ENCODE results near the gene CFLAR.
"Not testable (repeated sequence)": the region's sequence is repeated elsewhere in the genome, so short reads cannot be mapped to it uniquely, and the experiment has no call there.

Gene CFLAR

DNA sequence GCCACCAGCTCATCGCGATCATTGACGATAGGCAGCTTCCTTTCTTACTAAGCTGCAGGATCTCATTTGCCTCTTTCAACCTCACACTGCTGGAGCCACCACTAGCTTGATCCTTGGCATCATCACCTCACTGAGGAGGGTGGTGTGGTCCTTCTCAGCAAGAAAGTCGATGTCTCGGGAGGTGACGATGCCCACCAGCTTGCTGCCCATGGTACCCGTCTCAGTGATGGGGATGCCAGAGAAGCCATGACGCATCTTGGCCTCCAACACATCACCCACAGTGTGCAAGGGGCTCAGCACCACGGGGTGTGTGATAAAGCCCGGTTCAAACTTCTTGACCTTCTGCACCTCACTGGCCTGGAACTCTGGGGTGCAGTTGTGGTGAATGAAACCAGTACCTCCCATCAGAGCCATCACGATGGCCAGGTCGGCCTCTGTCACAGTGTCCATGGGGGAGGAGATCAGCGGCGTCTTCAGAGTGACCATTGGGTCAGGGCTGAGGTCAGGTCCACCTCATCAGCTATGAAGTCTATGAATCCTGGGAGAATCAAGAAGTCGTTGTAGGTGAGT is 22.5 kb downstream of the CFLAR start:
- Histone ChIP-seq H3K36me3 (ENCODE audit: insufficient read depth, low read length) (peaks cover 66% of the 10 kb centered on the region), H3K4me3 (ENCODE audit: low read depth, low read length, poor library complexity, severe bottlenecking) (no peak overlapping the region), H3F3A (ENCODE audit: insufficient read depth, low read length) (no peaks in the 10 kb centered on the region; the same call in 1 of the 2 replicates), H3K9me2 (ENCODE audit: low read depth, low read length) (no peaks in the 10 kb centered on the region), H4K20me1 (ENCODE audit: insufficient read depth, low read length) (no peaks in the 10 kb centered on the region), H3K4me2 (ENCODE audit: low read length) (no peak overlapping the region), H3K9me3 (ENCODE audit: low read length) (no peaks in the 10 kb centered on the region), H3K27ac (ENCODE audit: low read depth, low read length, poor library complexity, severe bottlenecking) (no peak overlapping the region), H2AFZ (ENCODE audit: low read length) (no peak overlapping the region), H3K79me2 (ENCODE audit: insufficient read depth, low read length) (no peaks in the 10 kb centered on the region), H3K4me1 (ENCODE audit: insufficient read depth, low read length, severe bottlenecking) (no peaks in the 10 kb centered on the region), H3K27me3 (ENCODE audit: insufficient read depth, low read length) (no peaks in the 10 kb centered on the region), H3K9ac (ENCODE audit: low read length) (no peak overlapping the region)
- no peak for TF ChIP-seq EZH2 (IDR thresholded peaks at IDR 0.05; ENCODE audit: borderline replicate concordance, low read length)
- TF ChIP-seq CTCF (IDR thresholded peaks at IDR 0.05; ENCODE audit: low read length) = no peak

DNA sequence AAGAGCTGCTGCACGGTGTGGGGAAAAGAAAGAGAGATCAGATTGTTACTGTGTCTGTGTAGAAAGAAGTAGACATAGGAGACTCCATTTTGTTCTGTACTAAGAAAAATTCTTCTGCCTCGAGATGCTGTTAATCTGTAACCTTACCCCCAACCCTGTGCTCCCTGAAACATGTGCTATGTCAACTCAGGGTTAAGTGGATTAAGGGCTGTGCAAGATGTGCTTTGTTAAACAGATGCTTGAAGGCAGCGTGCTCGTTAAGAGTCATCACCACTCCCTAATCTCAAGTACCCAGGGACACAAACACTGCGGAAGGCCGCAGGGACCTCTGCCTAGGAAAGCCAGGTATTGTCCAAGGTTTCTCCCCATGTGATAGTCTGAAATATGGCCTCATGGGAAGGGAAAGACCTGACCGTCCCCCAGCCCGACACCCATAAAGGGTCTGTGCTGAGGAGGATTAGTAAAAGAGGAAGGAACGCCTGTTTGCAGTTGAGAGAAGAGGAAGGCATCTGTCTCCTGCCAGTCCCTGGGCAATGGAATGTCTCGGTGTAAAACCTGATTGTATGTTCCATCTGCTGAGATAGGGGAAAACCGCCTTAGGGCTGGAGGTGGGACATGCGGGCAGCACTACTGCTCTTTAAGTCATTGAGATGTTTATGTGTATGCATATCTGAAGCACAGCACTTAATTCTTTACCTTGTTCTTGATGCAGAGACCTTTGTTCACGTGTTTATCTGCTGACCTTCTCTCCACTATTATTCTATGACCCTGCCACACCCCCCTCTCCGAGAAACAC is 23.2 kb downstream of the CFLAR start:
- not testable (repeated sequence) for H2AFZ ChIP-seq (ENCODE audit: low read length); H3F3A ChIP-seq (ENCODE audit: insufficient read depth, low read length); H3K4me1 ChIP-seq (ENCODE audit: insufficient read depth, low read length, severe bottlenecking); H3K9ac ChIP-seq (ENCODE audit: low read length); H3K4me3 ChIP-seq (ENCODE audit: low read depth, low read length, poor library complexity, severe bottlenecking); H3K27me3 ChIP-seq (ENCODE audit: insufficient read depth, low read length); H3K79me2 ChIP-seq (ENCODE audit: insufficient read depth, low read length); H3K4me2 ChIP-seq (ENCODE audit: low read length); H4K20me1 ChIP-seq (ENCODE audit: insufficient read depth, low read length); H3K9me2 ChIP-seq (ENCODE audit: low read depth, low read length); H3K27ac ChIP-seq (ENCODE audit: low read depth, low read length, poor library complexity, severe bottlenecking); H3K9me3 ChIP-seq (ENCODE audit: low read length)
- peaks cover 70% of the 10 kb centered on the region for H3K36me3 ChIP-seq (ENCODE audit: insufficient read depth, low read length)

DNA sequence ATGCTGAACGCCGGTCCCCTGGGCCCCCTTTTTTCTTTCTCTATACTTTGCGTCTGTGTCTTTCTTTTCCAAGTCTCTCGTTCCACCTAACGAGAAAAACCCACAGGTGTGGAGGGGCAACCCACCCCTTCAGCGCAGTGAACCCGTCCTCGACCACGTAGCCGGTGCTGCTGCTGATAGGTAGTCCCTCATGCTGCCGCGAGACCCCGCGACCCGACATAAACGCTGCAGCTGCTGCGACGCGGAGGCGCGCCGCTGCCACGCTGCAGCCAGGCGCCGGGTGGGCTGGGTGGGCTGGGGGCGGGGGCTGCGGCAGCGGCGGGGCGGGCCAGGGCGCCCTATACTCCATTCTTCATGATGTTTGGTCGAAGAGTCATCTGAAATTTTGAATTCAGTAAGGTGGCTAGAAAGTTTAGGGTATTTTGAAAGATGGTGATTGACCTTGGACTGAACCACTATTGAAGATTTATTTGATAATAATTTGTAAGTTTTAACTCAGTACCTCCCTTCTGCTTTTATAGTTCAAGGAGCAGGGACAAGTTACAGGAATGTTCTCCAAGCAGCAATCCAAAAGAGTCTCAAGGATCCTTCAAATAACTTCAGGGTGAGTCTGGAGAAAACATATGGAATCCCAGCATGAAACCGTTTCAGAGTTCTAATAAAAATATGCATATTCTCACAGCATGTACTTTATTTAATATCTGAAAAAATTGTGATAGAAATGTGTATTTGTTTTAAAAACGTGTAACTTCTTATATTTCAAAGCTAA is 24.1 kb downstream of the CFLAR start:
- Histone ChIP-seq H4K20me1 (ENCODE audit: insufficient read depth, low read length) (no peaks in the 10 kb centered on the region), H3K9me2 (ENCODE audit: low read depth, low read length) (no peaks in the 10 kb centered on the region), H3K36me3 (ENCODE audit: insufficient read depth, low read length) (peaks cover 74% of the 10 kb centered on the region), H3K9ac (ENCODE audit: low read length) (no peak overlapping the region), H3K4me1 (ENCODE audit: insufficient read depth, low read length, severe bottlenecking) (no peaks in the 10 kb centered on the region), H3K79me2 (ENCODE audit: insufficient read depth, low read length) (no peaks in the 10 kb centered on the region), H3K4me2 (ENCODE audit: low read length) (no peak overlapping the region), H2AFZ (ENCODE audit: low read length) (no peak overlapping the region), H3F3A (ENCODE audit: insufficient read depth, low read length) (no peaks in the 10 kb centered on the region), H3K27ac (ENCODE audit: low read depth, low read length, poor library complexity, severe bottlenecking) (no peak overlapping the region), H3K4me3 (ENCODE audit: low read depth, low read length, poor library complexity, severe bottlenecking) (no peak overlapping the region), H3K9me3 (ENCODE audit: low read length) (no peaks in the 10 kb centered on the region), H3K27me3 (ENCODE audit: insufficient read depth, low read length) (no peaks in the 10 kb centered on the region)
- no peak for TF ChIP-seq EZH2 (IDR thresholded peaks at IDR 0.05; ENCODE audit: borderline replicate concordance, low read length)

All from OCI-LY1 (cell line).